ENCODE measurements around the gene CAPN7. TPM values are rescaled to one million over a fixed set of nuclear protein-coding genes. Genes with fewer than 3 reads are reported as not detected.

Gene CAPN7
- total RNA-seq, 1 donor from 2014 or later, result 48.1 TPM

- DNase-seq (ENCODE audit: low spot score), result no peak
Measured at GRCh38 chr3:15298504-15298903, 92.5 kb downstream of the CAPN7 start.

- no peak for DNase-seq (ENCODE audit: low spot score)
Measured at GRCh38 chr3:15299036-15299435, 93.0 kb downstream of the CAPN7 start.

- DNase-seq (ENCODE audit: low spot score), result no peak
Measured at GRCh38 chr3:15300323-15301078, 94.5 kb downstream of the CAPN7 start.

- no peak for DNase-seq (ENCODE audit: low spot score)
Measured at GRCh38 chr3:15301761-15302160, 95.7 kb downstream of the CAPN7 start.

Other genes starting within 250 kb of the CAPN7 start
- 99.3 TPM for gene MRPS25, start 140.9 kb upstream of the CAPN7 start, total RNA-seq
- gene RBSN, start 107.1 kb upstream of the CAPN7 start, total RNA-seq, result 28.0 TPM
- 68.0 TPM for gene SH3BP5, start 126.3 kb downstream of the CAPN7 start, total RNA-seq
- 19.3 TPM for gene METTL6, start 221.3 kb downstream of the CAPN7 start, total RNA-seq
- 14.1 TPM for gene EAF1, start 221.4 kb downstream of the CAPN7 start, total RNA-seq

Measured in ureter (tissue), 1 donor.